HepG2 (cell line): ENCODE data around the gene KCNQ5.

Experiments
- ARNT ChIP-seq: fragments of 450-650 bp; IDR thresholded peaks from 2 replicates; pipeline ENCODE4 v1.6.1; 2017
- CEBPB ChIP-seq: IDR thresholded peaks from 2 replicates; pipeline ENCODE4 v1.6.1; 2011; ENCODE audit warnings: low read depth, low read length, improper control_type of control experiment, borderline replicate concordance
- EEA1 ChIP-seq: sonication (generic); formaldehyde crosslinking; IDR thresholded peaks from 2 replicates; pipeline ENCODE4 v1.5.1; 2020; ENCODE audit warnings: mild to moderate bottlenecking, missing genetic modification reagents, borderline replicate concordance
- EP300 ChIP-seq, 3 experiments: sonication (generic) in 1 of 3; formaldehyde crosslinking in 1 of 3; IDR thresholded peaks; 2 replicates each; pipeline versions ENCODE4 v1.5.1 to v1.6.1; 2011 to 2020; ENCODE audit warnings: low read depth in 2 of 3, low read length in 2 of 3, borderline replicate concordance in 1 of 3, improper control_type of control experiment in 1 of 3, mild to moderate bottlenecking in 1 of 3, missing genetic modification reagents in 1 of 3, moderate library complexity in 1 of 3
- KAT2B ChIP-seq: fragments of 150-350 bp; IDR thresholded peaks from 2 replicates; pipeline ENCODE4 v1.6.1; 2014; ENCODE audit warnings: low read depth, low read length, borderline replicate concordance
- KMT2A ChIP-seq: sonication (generic); formaldehyde crosslinking; IDR thresholded peaks from 2 replicates; pipeline ENCODE4 v1.4.0; 2020; ENCODE audit warnings: missing genetic modification reagents
- MTA1 ChIP-seq: sonication (generic); formaldehyde crosslinking; IDR thresholded peaks from 2 replicates; pipeline ENCODE4 v1.4.0; 2020; ENCODE audit warnings: missing genetic modification reagents, mild to moderate bottlenecking, borderline replicate concordance
- NCOA5 ChIP-seq: sonication (generic); formaldehyde crosslinking; IDR thresholded peaks from 2 replicates; pipeline ENCODE4 v1.4.0; 2020; ENCODE audit warnings: missing genetic modification reagents
- RAD21 ChIP-seq: fragments of 450-650 bp; formaldehyde crosslinking; IDR thresholded peaks from 2 replicates; pipeline ENCODE4 v1.5.0; 2020; ENCODE audit warnings: mild to moderate bottlenecking
- TFAP4 ChIP-seq: sonication (generic); IDR thresholded peaks from 2 replicates; pipeline ENCODE4 v1.6.1; 2016; ENCODE audit warnings: low read depth, borderline replicate concordance
- ZBTB7B ChIP-seq: sonication (generic); formaldehyde crosslinking; IDR thresholded peaks from 2 replicates; pipeline ENCODE4 v1.4.0; 2020; ENCODE audit warnings: missing genetic modification reagents

DNA sequence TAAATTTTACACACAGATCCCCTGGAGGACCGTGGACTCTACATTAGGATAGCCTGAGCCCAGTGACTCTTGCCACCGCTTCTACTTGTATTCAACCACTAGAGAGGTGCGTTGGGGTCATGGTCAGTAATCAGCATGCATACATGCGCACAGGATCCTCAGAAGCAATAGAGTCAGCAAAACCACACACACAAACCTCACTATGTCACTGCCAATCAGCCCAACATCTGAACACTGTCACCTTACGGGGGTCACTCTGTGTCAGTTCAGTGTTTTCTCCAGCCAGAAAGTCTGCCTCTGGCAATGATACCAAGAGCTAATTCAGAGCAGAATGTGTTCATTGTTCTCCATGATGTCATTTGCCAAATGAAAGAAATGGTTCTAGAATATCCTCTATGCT is 378.1 kb downstream of the KCNQ5 start:
- TF ChIP-seq RAD21 = no peak
- no peak for TF ChIP-seq EEA1 (CRISPR knock-in tag)
- TF ChIP-seq KMT2A (CRISPR knock-in tag) = no peak
- TF ChIP-seq TFAP4 = no peak
- TF ChIP-seq NCOA5 (CRISPR knock-in tag) = no peak
- TF ChIP-seq ZBTB7B (CRISPR knock-in tag) = no peak
- TF ChIP-seq MTA1 (CRISPR knock-in tag) = no peak
- no peak for TF ChIP-seq KAT2B
- TF ChIP-seq EP300 (IDR thresholded peaks at IDR 0.05; ENCODE audit: low read depth in 2 of 2, low read length in 2 of 2) = no peak
- TF ChIP-seq EP300 (CRISPR knock-in tag; IDR thresholded peaks at IDR 0.05; ENCODE audit: borderline replicate concordance) = no peak
- TF ChIP-seq CEBPB = no peak
- TF ChIP-seq ARNT = no peak
